ENCODE results near the gene EP400.
"Not testable (repeated sequence)": the region's sequence is repeated elsewhere in the genome, so short reads cannot be mapped to it uniquely, and the experiment has no call there.

EP400 gene

GRCh38 chr12:132102297-132102696 is 152.6 kb downstream of the EP400 start:
- no peak for DNase-seq

- not testable (repeated sequence) for DNase-seq
Measured at GRCh38 chr12:132103072-132103471, 153.3 kb downstream of the EP400 start.

GRCh38 chr12:132103542-132104308 is 154.0 kb downstream of the EP400 start:
- DNase-seq, result no peak

- DNase-seq, result no peak
Measured at GRCh38 chr12:132105467-132105866, 155.7 kb downstream of the EP400 start.

GRCh38 chr12:132106921-132107320 is 157.2 kb downstream of the EP400 start:
- DNase-seq, result no peak

- DNase-seq, result no peak
Measured at GRCh38 chr12:132108211-132108832, 158.6 kb downstream of the EP400 start.

- DNase-seq, result no peak
Measured at GRCh38 chr12:132109741-132110140, 160.0 kb downstream of the EP400 start.

- no peak for DNase-seq
Measured at GRCh38 chr12:132110677-132111076, 160.9 kb downstream of the EP400 start.

GRCh38 chr12:132111654-132112304 is 162.0 kb downstream of the EP400 start:
- DNase-seq, result no peak

GRCh38 chr12:132114667-132115066 is 164.9 kb downstream of the EP400 start:
- no peak for DNase-seq

- no peak for DNase-seq
Measured at GRCh38 chr12:132115500-132115899, 165.8 kb downstream of the EP400 start.

- no peak for DNase-seq
Measured at GRCh38 chr12:132116709-132117557, 167.2 kb downstream of the EP400 start.

GRCh38 chr12:132117558-132117875 is 167.8 kb downstream of the EP400 start:
- no peak for DNase-seq

- no peak for DNase-seq
Measured at GRCh38 chr12:132118876-132119275, 169.1 kb downstream of the EP400 start.

GRCh38 chr12:132121283-132121682 is 171.5 kb downstream of the EP400 start:
- no peak for DNase-seq

GRCh38 chr12:132123970-132124765 is 174.4 kb downstream of the EP400 start:
- no peak for DNase-seq

GRCh38 chr12:132124766-132125425 is 175.2 kb downstream of the EP400 start:
- DNase-seq, result no peak

GRCh38 chr12:132125736-132126135 is 176.0 kb downstream of the EP400 start:
- DNase-seq, result no peak

- DNase-seq, result no peak
Measured at GRCh38 chr12:132127041-132127440, 177.3 kb downstream of the EP400 start.

- DNase-seq, result no peak
Measured at GRCh38 chr12:132129007-132129406, 179.3 kb downstream of the EP400 start.

GRCh38 chr12:132130690-132131089 is 180.9 kb downstream of the EP400 start:
- DNase-seq, result no peak

Measured in NCI-H1092 treated with DMSO at 0.1 percent for 48 hours (cell line).